ENCODE results near the gene PERM1.

The PERM1 gene

DNA sequence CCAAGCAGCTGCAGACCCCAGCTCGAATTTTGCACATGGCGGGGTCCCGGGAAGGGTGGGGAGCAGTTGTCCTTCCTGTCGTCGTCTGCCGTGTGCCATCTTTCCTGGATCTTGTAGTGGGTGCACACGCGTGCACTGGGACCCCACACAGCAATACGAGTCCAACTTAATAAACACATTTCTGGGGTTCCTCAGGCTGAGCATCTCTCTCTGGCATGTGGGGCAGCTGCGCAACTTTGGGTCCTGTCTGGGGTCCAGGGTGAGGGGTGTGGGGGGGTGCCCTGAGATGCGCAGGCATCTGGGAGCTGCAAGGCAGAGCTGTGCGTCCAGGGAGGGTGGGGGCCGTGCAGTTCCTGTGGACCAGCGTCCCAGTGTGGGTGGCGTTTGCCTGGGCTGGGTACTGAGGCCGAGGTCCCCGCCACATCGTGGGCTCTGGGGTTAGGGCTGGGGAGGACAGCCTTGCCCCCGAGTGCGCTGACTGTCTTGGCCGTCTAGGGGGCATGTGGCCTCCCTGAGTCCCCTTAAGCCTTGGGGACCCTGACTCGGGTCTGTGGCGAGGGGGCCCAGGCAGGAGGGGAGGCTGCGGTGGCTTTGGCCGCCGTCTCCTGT lies 16.3 kb downstream of the PERM1 start:
- no peak for DNase-seq (ENCODE audit: low spot score)

DNA sequence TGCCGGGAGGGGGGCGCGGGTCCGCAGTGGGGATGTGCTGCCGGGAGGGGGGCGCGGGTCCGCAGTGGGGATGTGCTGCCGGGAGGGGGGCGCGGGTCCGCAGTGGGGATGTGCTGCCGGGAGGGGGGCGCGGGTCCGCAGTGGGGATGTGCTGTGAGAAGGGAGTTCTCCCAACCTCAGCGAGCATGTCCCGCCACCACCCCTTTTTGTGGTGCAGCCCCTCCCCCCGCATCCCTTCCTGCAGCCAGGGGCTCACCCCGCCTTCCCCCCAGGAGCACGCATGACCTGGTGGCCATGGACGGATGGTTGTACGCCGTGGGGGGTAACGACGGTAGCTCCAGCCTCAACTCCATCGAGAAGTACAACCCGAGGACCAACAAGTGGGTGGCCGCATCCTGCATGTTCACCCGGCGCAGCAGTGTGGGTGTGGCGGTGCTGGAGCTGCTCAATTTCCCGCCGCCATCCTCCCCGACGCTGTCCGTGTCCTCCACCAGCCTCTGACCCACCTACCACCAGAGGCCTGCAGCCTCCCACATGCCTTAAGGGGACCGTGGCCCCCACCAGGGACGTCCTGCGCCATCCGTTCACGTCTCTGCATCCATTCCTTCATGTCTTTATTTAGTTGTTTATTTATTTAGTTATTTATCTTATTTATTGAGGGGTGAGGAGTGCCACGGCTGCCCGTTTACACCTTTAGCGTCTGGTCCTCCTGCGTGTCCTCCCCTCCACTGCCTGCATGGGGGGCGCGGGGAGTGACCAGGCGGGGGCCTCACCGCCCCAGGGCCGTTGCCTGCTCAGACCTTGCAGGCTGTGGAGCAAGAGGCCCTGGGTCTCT lies 17.0 kb downstream of the PERM1 start:
- DNase-seq (ENCODE audit: low spot score): no peak

DNA sequence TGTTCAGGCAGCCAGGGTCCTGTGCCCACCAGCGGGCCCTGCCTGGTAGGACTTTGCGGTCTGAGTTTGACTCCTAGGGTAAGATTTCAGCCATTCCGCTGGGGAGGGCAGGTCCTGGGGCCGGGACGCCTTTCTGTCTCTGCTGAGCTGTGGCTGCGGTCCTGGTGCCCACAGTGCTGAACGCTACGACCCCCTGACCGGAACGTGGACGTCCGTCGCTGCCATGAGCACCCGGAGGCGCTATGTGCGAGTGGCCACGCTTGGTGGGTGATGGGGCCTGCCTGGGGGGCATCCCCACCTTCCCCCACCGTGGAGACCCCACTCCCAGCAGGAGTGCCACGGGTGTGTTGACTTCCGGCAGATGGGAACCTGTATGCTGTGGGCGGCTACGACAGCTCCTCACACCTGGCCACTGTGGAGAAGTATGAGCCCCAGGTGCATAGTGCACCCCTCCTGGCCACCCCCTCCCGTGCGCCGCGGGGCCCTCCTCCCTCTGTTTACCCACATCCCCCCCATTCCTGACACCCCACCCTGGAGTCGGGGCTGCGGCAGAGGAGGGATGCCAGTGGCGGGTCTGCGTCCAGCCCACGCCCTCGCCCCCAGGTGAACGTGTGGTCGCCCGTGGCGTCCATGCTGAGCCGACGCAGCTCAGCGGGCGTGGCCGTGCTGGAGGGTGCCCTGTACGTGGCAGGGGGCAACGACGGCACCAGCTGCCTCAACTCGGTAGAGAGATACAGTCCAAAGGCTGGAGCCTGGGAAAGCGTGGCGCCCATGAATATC lies 18.0 kb downstream of the PERM1 start:
- no peak for DNase-seq (ENCODE audit: low spot score)

DNA sequence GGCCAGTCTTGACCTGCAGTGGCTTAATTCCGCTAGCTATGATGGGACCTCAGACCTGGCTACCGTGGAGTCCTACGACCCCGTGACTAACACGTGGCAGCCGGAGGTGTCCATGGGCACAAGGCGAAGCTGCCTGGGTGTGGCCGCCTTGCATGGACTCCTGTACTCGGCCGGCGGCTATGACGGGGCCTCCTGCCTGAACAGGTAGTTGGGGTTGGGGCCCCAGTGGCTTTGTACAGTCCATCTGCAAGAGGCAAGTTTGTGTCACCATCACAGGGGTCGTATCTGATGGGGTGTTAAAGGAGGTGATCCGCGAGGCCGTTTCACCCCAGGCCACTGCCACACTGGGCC lies 18.6 kb downstream of the PERM1 start:
- no peak for DNase-seq (ENCODE audit: low spot score)

DNA sequence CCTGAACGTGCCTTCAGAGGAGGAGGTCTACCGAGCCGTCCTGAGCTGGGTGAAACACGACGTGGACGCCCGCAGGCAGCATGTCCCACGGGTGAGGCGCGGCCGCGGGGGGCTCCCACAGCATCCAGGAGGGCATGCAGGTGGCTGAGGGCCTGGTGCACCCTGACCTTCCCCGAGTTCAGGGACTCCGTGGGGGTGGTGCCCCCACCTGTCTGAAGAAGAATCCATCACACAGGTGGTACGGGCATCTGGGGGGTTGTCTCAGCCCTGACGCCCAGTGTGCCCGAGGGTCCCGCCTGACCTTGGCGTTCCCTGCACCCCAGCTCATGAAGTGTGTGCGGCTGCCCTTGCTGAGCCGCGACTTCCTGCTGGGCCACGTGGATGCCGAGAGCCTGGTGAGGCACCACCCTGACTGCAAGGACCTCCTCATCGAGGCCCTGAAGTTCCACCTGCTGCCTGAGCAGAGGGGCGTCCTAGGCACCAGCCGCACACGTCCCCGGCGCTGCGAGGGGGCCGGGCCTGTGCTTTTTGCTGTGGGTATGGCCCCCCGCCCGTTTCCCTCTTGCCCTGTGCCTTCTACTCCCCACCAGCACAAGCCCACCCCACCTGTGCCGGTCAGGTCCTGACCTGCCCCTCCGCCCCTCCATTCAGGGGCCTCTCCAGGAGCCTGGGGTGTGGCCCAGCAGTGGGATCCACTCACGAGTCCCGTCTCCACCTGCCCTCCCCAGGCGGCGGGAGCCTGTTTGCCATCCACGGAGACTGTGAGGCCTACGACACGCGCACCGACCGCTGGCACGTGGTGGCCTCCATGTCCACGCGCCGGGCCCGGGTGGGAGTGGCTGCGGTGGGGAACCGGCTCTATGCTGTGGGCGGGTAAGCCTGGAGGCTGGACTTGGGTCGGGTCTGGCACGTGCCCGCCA lies 19.3 kb downstream of the PERM1 start:
- DNase-seq (ENCODE audit: low spot score): no peak

DNA sequence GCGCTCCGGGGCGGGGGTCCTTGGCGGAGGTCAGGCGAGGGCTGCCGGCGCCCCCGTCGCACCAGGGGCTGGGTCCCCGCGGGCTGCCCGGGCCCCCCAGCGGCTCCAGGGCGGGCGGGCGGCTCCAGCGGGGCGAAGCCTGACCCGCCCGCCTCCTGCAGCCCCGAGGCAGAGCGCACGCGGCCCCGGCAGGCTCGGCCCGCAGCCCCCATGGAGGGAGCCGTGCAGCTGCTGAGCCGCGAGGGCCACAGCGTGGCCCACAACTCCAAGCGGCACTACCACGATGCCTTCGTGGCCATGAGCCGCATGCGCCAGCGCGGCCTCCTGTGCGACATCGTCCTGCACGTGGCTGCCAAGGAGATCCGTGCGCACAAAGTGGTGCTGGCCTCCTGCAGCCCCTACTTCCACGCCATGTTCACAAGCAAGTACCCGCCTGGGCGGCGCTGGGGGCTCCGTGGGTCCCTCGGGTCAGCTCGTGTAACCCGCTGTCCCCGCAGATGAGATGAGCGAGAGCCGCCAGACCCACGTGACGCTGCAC lies 20.7 kb downstream of the PERM1 start:
- no peak for DNase-seq (ENCODE audit: low spot score)

DNA sequence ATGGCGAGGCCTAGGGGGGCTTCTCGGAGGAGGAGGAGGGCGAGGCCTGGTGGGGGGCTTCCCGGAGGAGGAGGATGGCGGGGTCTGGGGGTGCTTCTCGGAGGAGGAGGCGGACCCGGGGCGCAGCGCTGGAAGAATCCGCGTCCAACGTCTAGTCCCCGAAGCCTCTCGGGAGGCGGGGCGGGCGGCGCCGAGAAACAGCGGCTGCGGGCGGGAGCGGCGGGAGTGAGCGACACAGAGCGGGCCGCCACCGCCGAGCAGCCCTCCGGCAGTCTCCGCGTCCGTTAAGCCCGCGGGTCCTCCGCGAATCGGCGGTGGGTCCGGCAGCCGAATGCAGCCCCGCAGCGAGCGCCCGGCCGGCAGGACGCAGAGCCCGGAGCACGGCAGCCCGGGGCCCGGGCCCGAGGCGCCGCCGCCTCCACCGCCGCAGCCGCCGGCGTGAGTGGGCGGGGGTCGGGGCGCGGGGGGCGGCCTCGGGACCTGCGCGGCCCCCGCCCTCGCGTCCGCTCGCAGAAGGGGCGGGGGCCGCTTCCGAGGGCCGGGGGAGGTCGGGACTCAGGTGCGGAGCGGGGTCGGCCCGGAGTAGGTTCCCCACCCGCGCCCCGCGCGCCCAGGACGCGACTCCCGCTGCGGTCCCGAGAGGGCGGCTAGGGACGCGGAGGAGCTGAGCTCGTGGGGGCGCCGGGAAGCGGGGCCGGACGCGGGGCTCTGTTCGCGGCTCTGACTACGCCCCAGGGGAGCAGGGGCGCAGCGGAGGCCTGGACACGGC lies 21.3 kb downstream of the PERM1 start, which contains the start of gene KLHL17:
Gene KLHL17, plus strand, starts transcription at position 222 of the 769 bp plus-strand sequence. Its CDS starts 110 bp downstream, at position 332.
- DNase-seq (ENCODE audit: low spot score): peak; percentile 81

DNA sequence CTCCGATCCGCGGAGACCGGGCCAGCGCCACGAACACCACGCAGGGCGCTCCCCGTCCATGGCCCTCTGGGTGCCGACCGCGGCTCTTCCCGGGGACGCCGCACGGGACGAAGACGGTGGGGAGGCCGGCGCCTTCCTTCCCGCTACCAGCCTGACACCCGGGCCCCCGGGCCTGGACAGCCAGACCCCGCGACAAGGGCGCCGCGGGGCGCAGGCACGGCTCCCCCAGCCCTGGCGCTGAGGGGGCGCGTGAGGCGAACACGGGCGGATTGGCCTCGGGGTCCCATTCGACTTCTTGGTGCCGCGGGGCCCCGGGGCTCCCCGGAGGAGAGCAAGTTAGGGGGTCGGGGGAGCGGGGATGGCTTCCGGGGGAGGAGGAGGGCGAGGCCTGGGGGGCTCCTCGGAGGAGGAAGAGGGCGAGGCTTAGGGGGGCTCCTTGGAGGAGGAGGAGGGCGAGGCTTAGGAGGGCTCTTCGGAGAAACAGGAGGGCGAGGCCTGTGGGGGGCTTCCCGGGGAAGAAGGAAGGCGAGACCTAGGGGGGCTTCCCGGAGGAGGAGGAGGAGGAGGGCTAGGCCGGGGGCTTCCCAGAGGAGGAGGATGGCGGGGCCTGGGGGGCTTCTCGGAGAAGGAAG lies 22.0 kb downstream of the PERM1 start:
- DNase-seq (ENCODE audit: low spot score): no peak

DNA sequence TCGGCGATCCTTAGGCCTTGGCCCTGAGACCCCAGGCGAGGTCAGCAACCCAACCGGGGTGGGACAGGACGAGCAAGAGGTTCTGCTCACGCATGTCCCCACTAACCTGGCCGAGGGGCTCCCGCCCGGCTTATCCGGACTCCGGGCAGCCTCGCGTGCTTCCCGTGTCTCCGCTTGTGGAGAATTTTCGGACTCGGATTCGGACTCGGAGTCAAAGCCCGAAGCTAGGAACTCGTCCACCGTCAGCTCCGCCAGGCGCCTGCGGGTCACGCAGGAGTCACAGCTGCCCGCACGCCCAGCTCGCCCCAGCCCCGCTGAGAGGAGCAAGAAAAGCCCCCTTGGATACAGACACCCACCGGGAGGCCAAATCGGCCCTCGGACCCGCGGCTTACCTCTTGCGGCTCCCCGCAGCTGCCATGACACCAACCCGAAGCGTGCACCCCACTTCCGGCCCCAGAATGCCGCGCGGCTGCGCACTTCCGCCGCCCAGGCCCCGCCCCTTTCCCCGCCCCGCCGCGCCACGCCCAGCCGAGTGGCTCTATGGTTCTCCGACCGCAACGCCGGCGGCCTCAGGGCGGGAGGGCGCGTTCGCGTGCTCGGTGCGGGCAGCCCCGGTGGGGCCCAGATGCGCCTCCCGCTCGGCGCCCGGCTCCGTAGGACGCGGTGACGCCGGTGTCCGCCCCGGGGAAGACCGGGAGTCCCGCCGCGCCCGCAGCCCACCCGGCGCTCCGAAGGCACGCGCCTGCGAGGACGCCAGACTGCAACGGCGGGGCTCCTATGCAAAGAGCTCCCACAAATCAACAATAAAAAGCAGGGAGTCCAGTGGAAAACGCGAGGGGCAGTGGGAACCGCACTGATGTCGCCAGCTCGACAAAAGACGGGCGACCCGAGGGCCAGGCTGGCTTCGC lies 22.8 kb downstream of the PERM1 start, which contains the start of gene NOC2L:
Gene NOC2L, minus strand, starts transcription at position 434 of the 908 bp plus-strand sequence. Its CDS starts 16 bp downstream, at position 418.
- peak; percentile 97 for DNase-seq (ENCODE audit: low spot score)

DNA sequence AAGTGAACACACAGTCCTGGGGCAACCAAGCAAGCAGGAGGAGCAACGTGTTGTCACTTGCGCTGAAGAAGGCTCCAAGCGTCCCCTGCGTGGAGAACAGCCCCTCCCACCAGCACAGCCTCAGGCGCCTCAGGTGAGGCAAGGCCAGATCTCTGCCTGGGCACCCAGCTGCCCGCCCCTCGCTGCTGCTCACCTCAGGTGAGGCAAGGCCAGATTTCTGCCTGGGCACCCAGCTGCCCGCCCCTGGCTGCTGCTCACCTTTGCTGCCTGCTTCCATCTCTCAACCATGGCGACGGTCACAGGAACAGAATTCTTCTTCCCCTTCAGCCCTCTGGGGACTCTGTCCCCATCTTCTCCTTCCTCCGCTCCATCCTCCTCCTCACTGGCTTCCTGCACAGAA lies 25.3 kb downstream of the PERM1 start:
- DNase-seq (ENCODE audit: low spot score): no peak

DNA sequence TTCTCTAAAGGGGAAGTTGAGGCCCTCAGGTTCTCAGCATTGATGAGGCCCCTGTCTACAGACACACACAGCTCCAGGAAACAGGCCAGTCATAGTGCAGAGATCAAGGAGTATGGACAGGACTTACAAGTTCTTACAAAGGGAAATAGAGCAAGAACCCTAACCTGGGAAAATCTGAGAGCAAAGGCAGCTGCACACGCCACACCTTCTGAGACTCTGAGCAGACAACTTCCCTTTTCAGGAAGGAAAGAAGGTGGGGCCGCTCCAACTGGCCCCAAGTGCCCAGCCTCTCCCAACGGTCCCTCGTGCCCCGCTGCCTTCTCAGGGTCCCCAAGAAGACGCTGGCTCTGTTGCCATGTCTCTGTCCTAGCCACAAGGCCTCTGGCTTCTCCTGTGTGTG lies 26.4 kb downstream of the PERM1 start:
- DNase-seq (ENCODE audit: low spot score): no peak

DNA sequence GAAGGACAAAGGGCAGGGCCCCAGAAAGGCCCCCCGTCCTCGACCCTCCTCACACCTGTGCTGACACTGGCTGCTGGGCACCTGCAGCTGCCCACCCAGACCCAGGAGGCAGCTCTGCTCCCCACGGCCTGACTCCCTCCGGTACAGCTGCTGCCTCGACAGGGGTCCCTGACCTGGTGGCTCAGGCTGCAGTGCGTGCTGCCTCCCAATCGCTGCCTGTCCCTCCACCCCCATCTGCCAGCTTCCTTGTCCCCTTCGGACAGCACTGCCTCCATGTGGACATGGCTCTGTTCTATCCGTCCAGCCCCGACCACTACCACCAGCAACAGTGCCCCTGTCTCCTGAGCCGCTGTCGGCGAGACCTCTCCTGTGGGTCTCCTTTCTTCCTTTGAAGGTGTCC lies 27.0 kb downstream of the PERM1 start:
- DNase-seq (ENCODE audit: low spot score): no peak

DNA sequence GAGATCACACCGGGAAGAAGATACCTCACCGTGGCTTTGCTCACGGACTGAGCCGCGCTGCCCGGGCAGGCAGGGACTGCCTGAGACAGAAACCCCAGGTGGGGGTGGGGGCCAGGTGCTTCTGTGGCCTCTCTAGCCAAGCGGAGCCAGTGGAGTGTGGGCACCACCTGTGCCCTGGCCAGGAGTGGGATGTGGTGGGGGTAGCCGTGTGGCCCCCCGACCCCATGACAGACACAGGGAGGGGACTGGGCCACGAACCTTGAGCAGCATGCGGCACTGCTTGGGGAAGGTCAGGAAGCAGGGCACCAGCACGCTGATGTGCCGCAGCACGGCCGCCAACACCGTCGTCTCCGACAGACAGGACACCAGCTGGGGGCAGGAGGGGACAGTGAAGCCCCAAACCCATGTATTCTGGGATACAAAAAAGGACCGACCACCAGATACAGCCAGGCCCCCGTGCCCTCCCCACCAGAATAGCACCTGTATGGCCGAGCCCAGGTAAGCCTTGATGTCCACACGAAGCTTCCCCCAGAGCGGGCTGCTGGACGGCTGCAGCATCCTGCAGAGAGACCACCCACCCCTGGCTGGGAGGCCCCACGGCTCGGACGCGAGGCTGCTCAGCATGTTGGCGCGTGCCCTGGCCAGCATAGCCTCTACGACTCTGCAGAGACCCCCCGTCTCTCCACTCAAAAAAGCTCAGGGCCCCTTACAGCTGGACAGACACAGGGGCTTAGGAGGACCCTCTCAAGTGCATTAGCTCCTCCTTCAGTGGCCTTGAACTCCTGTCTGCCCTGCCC lies 28.2 kb downstream of the PERM1 start:
- no peak for DNase-seq (ENCODE audit: low spot score)

DNA sequence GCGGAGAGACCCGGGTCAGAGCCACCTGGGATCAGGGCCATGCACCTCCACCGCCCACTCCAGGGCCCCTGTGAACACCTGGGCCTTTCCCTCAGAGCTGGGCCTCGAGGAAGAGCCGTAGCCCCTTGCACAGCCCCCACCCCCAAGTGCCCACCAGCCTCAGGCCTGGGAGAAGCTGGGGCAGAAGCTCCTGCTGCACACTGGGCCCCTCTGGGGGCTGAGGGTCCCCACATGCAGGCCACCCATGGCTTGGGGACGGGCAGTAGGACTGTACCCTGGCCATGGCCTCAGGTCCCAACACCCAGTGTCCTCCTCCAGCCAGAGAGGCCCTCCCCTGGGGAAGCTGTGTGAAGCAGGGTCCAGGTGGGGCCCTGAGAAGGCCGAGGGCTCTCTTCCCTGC lies 29.3 kb downstream of the PERM1 start:
- no peak for DNase-seq (ENCODE audit: low spot score)

DNA sequence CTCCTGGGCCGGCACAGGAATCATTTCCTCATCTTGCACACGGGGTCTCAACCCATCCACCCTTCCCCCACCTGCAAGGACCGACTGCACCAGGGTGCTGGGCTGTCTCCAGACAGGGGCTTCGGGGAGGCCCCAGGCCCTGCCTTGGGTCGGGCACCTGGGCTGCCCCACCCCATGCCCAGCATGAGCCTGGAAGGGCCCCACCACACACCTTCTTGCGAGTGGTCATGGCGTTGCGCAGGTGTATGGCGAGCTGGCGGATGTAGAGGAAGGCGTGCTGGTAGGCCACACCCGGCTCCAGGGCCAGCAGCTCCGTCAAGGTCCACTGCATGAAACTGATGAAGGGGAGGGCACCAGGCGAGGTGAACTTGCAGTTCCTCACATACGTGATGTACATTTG lies 29.7 kb downstream of the PERM1 start:
- no peak for DNase-seq (ENCODE audit: low spot score)

DNA sequence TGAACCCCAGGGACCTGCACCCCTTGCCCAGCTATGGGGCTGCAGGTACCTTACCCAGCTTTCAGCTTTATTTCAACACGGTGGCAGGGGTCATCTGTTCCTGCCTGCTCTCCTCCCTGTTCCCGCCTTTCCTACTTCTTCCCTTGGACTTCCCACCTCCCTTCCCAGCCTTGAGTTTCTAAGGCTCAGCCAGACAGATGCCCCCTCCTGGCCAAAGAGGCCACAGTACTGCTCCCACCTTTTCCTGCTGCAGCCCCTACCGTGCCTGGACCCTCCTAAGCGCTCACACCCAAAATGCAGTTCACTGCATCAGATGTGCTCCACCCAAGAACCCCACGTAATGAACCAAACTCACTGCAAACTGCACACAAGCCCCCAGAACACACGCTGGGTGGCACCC lies 30.5 kb downstream of the PERM1 start:
- no peak for DNase-seq (ENCODE audit: low spot score)

DNA sequence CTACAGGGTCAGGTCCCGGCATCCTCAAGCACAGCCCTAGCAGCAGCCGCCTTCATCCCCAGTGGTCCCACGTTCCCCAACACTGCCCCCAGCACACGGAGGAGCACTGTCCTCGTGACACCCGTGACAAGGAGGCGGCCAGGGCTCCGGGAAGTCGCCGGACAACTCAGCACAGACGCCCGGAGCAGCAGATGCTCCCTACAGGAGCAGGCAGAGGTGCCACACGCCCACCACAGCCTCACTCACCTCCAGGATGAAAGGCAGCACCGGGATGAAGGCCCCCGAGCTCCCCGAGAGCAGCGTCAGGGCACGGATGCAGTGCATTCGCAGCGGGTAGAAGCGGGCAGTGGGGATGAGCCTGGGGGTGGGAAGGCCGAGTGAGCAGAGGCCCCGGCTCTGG lies 31.0 kb downstream of the PERM1 start:
- no peak for DNase-seq (ENCODE audit: low spot score)

DNA sequence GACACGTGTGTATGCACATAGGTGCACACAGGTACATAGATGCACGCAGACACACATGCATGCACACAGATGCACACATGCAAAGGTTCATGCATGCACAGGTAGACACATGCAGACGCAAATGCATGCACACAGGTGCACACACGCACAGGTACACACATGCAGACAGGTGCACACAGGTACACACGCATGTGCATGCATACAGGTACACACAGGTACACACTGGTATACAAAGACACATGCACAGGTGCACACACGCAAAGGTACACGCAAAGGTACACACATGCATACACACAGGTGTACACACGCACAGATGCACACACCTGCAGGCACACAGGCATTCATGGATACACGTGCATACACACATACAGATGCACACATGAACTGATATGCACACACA lies 31.6 kb downstream of the PERM1 start:
- DNase-seq (ENCODE audit: low spot score): no peak

All from CD4-positive, alpha-beta T cell treated with Interleukin-15 for 4 hours (primary cell).